Cortex of kidney (tissue), 1 donor: ENCODE measurements around the gene CDC5L.

Source experiments
- DNase-seq: peaks from one replicate; lab custom pipeline; 2025; lab: John Stamatoyannopoulos, UW

CDC5L gene

GRCh38 chr6:44475417-44475778, 87.9 kb downstream of the CDC5L start:
- no peak for DNase-seq

DNA sequence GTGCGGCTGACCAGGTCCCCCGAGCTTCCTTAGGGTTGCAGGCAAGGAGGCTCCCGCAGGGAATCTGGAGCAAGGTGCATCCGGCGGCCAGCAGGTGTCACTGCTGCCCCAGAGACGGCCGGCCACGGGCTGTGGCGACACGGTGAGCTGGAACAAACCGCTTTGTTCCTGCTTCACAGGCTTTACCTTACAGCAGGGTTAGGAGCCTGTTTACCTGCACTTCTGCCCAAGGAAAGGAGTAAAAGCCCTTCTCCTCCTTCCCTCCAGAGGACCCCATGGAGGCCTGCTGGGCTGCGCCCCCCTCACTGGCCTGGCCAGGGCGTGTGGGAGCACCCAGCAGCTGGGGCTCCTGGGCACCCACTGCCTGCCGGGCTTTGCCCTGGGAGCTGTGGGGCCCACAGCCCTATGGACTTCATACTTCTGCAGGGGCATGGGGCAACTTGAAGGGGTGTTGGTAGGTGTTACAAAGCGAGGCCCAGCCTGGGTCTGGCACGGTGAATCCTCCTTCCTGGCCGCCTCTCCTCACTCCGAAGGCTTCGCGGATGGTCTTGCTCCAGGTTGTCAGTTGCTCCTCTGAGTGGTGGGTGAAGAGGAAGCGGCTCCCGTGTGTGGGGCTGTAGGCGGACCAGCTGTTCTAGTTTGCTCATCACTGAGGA, 88.4 kb downstream of the CDC5L start:
- no peak for DNase-seq

GRCh38 chr6:44476849-44477248, 89.3 kb downstream of the CDC5L start:
- DNase-seq, result no peak

DNA sequence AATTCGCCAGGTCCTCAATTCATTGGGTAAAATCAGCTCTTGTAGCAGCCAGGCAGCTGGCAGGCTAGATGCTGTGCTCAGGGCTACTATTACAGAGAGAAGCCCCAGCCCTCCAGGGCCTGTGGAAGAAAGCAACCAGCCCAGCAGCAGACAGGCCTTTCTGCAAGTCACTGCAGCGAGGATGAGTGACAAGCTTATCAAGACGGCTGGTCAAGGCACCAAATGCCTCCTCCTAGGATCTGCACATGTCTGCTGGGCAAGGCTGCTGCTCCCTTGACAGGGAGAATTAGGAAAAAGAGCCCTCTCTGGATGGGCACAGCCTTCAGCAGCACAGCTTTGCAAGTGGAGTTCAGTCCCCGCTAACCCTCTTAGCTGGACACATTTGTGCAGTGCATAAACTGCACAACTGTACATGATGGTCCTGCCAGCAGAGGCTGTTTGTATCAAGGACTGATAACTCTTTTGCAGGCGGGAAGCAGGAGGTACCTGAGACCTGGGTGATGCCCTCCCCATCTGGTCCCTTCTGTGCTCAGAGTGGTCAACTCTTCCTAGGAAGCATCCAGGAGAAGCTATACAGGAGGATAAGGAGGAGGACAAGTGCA, 89.9 kb downstream of the CDC5L start:
- DNase-seq, result no peak

GRCh38 chr6:44478158-44478557, 90.7 kb downstream of the CDC5L start:
- no peak for DNase-seq

DNA sequence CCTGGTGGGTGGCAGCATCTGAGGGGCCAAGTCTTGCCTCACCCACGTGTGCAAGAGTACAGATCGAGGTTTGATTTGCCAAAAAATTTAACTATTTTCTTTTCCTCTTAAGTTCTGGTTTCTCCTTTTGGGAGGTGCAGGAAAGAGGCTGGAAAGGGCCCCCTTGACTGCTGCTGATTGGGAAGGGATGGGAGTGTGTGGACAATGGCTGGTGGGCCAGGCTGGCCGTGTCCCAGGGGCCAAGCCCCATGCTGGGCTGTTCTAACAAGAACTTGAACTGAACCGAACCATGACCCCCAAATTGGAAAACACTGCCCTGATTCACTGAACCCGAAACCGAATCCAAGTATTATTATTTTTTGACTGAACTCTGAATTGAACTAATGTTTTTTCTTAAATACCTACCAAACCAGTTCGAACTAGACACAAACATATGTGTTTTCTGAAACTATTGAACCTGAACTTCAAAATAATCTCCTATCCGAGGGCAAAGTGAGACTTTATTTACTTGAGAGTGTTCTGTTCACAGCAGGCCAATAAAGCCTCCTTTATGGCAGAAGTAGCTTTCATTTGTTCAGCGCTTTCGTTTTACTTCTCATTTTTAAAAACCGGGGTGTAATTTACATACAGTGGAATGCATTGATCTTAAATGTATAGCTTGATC, 91.2 kb downstream of the CDC5L start:
- no peak for DNase-seq

GRCh38 chr6:44480097-44480541, 92.6 kb downstream of the CDC5L start:
- DNase-seq, result no peak

GRCh38 chr6:44481056-44481455, 93.5 kb downstream of the CDC5L start:
- no peak for DNase-seq

- no peak for DNase-seq
Measured at GRCh38 chr6:44481760-44482159, 94.3 kb downstream of the CDC5L start.

DNA sequence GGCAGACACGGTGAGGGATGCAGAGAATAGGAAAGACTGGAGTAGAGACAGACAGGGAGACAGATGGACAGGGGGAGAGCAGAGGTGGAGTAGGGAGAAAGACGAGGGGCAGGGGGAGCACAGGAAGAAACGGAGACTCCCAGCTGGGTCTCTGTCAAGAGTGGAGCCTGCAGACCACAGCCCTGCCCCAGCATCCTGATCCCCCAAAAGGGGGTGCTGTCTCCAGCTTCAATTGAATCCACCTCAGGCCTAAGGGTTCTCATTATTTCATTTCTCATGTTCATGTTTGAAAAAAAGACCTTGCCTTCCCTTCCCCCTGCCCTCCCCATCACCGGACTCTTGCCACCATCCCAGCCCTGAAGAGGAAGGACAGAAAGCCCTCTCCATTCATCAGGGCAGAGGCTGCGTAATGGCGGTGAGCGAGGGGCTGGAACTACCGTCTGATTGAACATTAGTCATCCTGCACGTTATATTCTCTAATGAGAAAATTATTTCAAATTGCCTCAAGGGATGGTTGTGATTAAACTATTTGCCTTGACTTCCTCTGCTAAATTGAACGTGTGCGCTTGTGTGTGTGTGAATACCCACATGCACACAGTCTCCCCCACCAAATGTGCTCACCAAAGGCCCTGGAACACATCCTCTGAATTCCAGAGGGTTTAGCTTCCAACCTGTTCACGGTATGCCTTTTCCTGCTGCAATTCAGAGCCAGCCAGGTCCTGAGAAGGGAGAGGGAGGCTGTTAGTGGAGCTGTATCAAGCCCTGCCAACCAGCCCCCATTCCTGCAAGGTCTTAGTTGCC, 98.3 kb downstream of the CDC5L start:
- no peak for DNase-seq

- no peak for DNase-seq
Measured at GRCh38 chr6:44487002-44487401, 99.5 kb downstream of the CDC5L start.

- no peak for DNase-seq
Measured at GRCh38 chr6:44487586-44487985, 100.1 kb downstream of the CDC5L start.

DNA sequence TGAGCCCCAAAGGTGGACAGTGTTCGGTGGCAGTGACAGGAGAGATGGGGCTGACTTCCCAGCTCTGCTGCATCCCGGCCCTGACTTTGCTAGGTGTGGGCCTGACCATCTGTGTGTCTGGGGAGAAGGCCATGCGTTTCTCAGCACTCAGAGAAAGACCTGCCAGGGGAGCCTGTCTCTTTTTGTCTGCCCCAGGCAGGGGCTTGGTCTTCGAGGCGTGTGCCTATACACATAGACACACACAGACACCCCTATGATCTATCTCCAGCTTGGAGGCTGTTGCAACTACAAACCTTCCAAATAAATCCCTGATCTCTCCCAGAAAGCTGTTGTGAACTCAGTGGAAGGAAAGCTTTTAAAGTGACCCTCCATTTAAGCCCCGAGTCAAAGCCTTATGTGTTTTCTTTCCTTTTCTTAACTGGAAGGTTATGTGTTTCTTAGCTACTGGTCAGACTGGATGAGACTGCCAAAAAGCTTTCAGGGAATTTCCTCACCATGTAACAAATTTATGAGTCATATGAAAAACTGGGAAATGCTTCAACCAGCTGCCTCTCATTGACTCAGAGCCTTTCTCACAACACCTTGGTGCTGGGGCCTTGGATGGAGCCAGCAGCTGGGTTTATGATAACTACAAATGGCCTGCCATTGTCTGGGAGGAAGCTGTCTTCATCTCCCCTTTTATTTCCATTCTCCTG, 102.6 kb downstream of the CDC5L start:
- DNase-seq, result no peak

DNA sequence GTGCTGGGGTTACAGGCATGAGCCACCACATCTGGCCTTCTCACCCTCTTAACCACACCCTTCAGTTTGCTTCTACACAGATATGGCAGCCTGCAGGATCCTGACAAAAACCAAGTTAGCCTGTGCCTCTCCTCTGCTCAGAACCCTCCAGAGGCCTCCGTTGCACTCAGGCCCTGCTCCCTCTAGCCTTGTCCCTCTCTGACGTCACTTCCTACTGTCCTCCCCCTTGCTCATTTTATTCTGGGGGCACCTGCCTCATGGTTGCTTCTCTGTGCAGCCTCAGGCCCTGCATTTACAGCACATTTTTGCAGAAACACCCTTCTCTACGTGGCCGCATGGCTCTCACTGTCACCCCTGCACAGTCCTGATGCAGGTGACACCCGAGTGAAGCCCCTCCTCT, 105.6 kb downstream of the CDC5L start:
- no peak for DNase-seq

- no peak for DNase-seq
Measured at GRCh38 chr6:44493593-44493992, 106.1 kb downstream of the CDC5L start.

GRCh38 chr6:44494011-44494501, 106.5 kb downstream of the CDC5L start:
- DNase-seq, result no peak

DNA sequence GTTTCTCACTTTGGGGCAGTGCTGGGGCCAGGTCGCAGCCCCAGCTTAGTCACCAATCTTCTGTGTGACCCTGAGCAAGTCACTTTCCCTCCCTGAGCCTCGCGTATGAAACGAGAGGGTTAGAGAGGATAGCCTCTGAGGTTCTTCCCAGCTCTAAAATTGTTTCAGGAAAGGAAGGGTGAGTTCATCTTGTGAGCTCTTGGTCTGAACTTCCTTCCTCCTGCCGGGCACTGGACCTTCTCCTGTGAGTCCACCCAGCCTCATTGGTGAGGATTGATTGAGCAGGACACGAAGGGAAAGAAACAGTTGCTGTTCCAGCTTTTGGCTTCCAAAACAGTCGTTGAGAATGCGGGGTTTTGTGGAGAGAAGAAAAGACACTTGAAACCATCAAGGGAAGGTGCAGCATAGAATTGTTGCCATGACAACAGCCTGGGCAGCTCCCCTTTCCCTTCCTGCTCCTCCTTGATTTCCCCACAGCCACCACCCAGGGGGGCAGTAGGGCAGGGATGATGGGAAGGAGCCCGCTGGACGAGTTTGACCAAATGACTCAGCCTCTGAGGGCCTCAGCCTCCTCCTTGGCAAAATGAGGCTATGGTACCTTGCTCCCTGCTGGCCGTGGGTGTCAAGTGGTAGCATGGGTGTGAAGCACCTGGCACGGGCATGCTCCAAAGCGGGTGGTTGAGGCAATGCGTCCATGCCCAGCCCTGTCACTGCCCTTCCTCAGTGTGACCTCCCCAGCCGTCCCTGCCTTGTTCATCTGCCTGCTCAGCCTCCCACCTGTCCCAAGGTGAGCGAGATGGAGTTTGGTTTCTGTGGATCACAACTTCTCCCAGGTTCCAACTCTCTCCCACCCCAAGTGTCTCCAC, 107.8 kb downstream of the CDC5L start:
- no peak for DNase-seq

DNA sequence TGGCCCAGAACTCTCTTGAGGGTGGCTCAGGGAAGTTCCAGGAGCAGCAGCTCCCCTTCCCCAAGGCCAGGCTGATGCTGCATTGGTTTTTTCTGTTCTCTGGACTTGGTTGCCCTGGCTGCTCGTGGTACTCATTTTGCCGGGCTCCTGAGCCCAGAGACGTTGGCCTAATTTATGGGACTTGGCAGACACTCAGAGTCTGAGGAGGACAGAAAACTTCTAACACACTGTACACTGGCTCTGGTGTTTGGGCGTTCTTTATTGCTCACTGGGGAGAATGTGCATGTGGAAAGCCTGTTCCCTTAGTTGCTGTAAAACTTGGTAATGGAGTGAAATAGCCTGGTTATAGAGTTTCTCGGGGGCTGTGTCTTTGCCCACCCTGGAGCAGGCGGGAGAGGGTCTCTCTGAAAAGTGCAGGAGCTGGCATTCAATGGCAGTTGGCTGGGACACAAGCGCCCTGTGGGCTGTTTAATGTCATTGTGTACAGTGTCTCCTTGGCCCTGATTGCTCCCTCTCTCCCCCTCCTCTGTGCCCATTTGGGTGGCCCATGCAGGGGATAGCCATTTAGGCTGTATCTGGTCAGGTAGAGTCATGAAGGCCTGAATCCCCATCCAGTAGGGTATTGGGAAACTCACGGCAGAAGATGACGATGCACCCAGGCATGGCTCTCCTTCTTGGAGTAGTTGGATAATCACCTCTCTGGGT, 109.3 kb downstream of the CDC5L start:
- DNase-seq, result no peak

DNA sequence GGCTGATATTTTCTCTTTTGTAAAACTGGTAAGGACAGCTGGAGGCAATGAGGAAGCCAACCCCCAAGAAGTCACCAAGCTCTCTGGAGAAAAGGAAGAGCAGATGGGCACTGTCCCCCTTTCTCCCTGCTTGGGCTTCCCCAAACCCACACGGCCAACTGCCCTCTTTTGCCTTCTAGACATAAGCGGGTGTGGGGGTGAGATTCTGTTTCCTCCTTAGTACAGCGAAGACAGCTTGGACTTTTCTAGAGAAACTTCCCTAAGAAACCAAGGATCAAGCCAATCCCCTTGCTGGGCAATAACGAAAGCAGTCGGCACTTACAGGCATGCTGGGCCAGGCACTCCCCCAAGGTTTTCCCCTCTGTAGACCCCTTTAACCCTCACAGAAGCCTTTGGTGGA, 110.3 kb downstream of the CDC5L start:
- no peak for DNase-seq

DNA sequence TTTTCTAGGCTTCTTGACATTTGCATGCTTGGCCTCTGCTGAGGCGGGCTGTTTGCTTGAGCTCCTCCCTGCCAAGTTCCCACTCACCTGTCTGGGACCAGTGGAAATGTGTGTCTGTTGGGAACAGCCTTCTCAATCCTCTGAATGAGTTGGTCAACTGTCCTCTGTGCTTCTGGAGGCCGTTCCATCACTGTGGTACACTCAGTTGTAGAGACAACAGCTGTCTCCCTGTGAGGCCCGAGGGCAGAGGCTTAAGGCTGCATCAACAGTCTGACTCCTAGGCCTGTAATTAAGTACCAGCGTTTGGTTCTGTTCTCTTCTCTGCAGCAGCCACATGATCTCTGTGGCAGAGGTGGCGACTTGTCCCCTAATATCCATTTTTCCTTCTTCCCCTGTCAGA, 110.9 kb downstream of the CDC5L start:
- no peak for DNase-seq
